IPS-18c (cell line): ENCODE data around the gene SLC24A3.

ENCODE experiments used
- H3K4me3 ChIP-seq: 2 replicates; pipeline ENCODE4 v1.7.0; 2013; ENCODE audit warnings: low read depth, mild to moderate bottlenecking, low read length, moderate library complexity; ENCODE audit not compliant: insufficient read depth
- H3K9me3 ChIP-seq: one replicate; pipeline ENCODE4 v1.6.1; 2013; ENCODE audit warnings: mild to moderate bottlenecking, low read length, moderate library complexity; ENCODE audit not compliant: control insufficient read depth, insufficient read depth

SLC24A3 gene

GRCh38 chr20:19435821-19436220 is 223.4 kb downstream of the SLC24A3 start:
- H3K9me3 ChIP-seq: no peaks in the 10 kb centered on the region
- H3K4me3 ChIP-seq: no peak overlapping the region

DNA sequence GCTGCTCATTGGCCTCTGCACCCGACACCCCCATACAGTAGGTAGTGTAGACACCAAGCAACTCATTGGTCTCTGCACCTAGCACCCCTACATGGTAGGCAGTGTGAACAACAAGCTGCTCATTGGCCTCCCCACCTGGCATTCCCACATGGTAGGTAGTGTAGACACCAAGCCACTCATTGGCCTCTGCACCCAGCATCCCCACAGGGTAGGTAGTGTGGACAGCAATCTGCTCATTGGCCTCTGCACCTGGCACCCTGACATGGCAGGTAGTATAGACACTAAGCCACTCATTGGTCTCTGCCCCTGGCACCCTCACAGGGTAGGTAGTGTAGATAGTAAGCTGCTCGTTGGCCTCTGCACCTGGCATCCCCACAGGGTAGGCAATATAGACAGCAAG is 226.0 kb downstream of the SLC24A3 start:
- Histone ChIP-seq H3K9me3 (no peaks in the 10 kb centered on the region), H3K4me3 (no peak overlapping the region)

DNA sequence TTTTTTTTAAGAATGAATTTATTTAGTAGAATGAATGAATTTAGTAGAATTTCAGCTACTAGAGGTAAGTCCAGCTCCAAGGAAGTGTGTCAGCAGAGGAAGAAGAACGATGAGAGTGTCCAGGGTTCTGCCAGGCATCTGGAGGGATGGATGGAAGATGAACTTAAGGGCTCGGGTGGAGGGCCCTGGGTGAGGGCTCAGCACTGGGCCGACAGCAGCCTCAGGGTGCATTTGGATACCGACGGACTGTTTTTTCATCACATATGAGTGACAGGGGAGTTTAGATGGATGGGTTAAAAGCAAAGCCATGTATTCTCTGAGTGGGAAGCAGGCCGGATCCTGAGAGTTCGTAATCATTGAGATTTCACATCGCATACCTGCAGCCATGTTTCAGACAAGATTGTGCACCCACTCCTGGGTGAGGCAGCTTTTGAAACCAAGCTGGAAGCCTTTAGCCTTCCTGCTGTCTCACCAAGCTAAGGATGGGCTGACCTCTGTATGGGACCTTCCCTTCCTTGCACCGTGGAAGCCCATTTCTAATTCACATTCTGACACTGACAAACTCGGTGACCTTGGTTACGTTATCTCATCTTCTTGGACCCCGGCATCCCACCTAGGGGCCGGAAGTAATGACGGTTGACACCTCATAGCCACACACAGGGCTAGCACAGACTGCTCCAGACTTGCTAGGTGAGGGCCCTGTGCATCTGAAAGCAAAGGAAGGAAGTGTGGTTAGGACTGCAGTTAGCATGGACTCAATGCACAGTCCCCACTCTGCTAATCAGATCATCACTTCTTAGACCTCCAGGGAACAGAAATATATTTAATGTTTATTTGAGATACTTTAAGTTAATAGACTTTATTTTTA is 228.5 kb downstream of the SLC24A3 start:
- H3K9me3 ChIP-seq: peaks cover 3% of the 10 kb centered on the region

DNA sequence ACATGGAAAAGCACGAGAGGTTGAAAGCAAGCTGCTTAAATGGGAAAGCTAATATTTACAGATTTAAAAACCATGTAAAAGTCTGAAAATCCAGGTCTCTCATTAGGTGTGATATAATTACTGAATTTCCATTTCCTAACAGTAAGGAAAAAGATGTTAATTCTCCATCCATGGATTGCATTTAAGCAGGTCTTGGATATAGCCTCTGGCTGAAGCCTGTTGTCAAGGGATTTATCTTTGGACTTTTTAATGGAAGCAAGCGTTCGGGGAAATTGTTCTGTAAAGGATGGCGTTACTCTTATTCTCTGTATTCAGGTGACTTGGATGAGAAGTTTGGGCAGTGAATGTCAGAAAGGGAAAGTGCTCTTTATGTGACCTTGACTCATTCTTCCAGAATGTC is 233.8 kb downstream of the SLC24A3 start:
- Histone ChIP-seq H3K4me3 (no peak overlapping the region), H3K9me3 (peaks cover 3% of the 10 kb centered on the region)

More for the DNA sequence above, 228.5 kb downstream of the SLC24A3 start:
- H3K4me3 ChIP-seq: no peak overlapping the region

GRCh38 chr20:19448632-19449031 is 236.2 kb downstream of the SLC24A3 start:
- no peak overlapping the region for H3K4me3 ChIP-seq
- H3K9me3 ChIP-seq: peaks cover 2% of the 10 kb centered on the region

GRCh38 chr20:19449051-19449450 is 236.6 kb downstream of the SLC24A3 start:
- H3K4me3 ChIP-seq: no peak overlapping the region

DNA sequence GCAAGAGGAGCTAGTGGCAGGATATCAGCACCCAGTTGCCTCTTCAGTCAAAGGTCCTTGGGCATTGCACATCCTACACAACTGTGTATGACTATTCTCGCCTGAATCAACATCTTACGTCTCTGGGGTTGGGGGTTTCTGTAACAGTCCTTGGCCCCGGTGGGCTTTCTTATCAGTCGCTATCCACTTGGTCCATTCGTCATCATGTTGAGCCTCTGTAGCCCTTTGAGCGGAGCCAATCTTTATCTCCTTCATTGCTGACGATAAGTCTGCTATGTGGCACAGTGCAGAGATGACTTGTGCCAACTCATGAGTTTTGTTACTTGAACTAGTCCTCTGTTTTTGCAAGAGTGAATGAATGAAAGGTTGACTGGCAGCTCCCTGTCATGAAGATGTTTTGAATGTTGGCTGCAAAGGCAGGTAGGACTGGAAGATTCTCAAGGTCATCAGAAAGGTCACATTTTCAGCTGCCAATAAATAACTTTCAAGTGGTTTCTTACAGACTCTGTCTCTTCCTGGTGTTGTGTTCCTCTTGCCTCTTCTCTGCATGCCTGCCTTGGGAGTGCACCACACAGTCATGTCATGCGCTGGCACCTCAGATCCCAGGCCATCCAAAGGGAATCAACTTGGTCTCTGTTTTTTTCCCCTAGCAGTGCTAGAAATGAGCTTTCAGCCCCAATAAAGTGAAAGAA is 238.9 kb downstream of the SLC24A3 start:
- Histone ChIP-seq H3K4me3 (no peak overlapping the region), H3K9me3 (no peaks in the 10 kb centered on the region)

More at GRCh38 chr20:19449051-19449450, 236.6 kb downstream of the SLC24A3 start:
- H3K9me3 ChIP-seq: no peaks in the 10 kb centered on the region

DNA sequence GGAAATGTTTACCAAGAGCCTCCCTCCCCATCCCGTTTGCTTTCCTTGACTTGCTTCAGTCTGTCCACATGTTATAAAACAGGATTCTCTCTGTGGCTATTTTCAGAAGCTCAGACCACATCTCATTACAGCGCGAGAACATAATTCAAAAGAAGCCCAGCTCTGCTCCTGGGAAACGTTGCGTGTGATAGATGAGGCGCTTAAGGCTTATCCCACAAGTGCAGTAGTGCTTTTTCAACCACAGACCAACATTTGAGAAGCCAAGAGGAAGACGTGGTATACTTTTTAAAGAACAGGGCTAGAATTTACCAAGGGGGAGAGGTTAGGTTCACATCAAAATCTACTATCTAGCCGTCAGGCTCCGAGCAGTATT is 239.5 kb downstream of the SLC24A3 start:
- Histone ChIP-seq H3K4me3 (no peak overlapping the region), H3K9me3 (no peaks in the 10 kb centered on the region)

- H3K9me3 ChIP-seq: no peaks in the 10 kb centered on the region
- no peak overlapping the region for H3K4me3 ChIP-seq
Observed at GRCh38 chr20:19453410-19453809, 241.0 kb downstream of the SLC24A3 start.

- H3K9me3 ChIP-seq: no peaks in the 10 kb centered on the region
- H3K4me3 ChIP-seq: no peak overlapping the region
Observed at GRCh38 chr20:19453862-19454261, 241.4 kb downstream of the SLC24A3 start.

GRCh38 chr20:19456595-19457395 is 244.4 kb downstream of the SLC24A3 start:
- H3K4me3 ChIP-seq: no peak overlapping the region
- H3K9me3 ChIP-seq: no peaks in the 10 kb centered on the region

- Histone ChIP-seq H3K9me3 (no peaks in the 10 kb centered on the region), H3K4me3 (no peak overlapping the region)
Observed at GRCh38 chr20:19457611-19458010, 245.2 kb downstream of the SLC24A3 start.

DNA sequence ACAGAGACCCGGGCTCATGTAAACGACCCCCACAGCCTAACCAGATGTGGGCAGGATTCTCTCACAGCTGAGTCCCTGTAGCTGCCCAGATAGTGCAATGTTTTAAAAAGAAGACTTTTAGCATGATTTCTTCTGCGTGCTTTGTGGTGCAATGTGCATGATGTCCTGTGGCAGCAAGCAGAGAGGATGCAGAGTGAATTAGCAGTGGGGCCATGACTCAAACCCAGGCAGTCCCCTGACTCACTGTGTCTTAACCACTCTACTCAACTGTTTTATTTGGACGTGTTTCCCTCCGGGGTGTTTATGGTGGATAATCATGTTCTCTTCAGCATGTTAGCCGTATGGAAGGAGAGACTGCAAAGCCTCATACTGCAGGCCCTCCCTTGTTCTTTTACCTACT is 247.9 kb downstream of the SLC24A3 start:
- H3K4me3 ChIP-seq: no peak overlapping the region
- H3K9me3 ChIP-seq: no peaks in the 10 kb centered on the region

DNA sequence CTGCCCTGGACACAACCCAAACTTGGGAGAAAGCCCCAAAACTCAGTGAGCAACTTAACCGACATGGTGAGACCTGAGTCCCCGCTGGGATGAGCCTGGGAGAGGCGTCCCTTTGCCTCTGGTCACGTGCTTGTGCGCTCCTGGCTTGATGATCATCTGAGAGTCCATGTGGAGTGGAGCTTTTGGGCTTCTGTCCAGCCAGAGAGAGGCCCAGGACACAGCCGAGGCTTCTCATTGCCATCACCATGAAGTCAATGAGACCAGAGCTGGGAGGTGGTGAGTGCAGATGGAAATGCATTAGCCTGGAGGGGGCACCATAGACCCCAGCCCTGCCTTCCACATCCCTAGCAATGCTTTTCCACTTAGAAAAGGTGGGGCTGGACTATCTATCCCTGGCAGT is 250.0 kb downstream of the SLC24A3 start:
- no peaks in the 10 kb centered on the region for H3K9me3 ChIP-seq

DNA sequence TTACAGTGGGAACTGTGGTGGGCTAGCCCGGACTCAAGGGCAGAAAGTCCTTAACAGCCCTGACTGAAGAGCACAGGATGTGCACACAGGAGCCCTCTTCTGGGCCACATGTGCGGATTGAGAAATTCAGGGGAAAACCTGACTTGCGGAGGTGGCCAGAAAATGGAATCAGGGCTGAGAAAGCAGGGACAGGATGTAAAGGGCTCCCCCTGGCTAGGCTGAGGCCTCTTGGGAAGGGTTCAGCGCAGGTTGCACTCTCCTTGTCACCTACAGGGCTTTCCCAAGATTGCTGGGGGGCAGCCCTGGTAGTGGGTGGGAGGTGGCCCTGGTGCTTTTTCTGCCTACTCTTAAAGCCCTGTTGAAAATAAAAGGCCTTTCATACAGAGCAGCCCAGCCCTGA is 251.2 kb downstream of the SLC24A3 start:
- Histone ChIP-seq H3K9me3 (no peaks in the 10 kb centered on the region), H3K4me3 (no peak overlapping the region)

More for the DNA sequence above, 250.0 kb downstream of the SLC24A3 start:
- H3K4me3 ChIP-seq: no peak overlapping the region

DNA sequence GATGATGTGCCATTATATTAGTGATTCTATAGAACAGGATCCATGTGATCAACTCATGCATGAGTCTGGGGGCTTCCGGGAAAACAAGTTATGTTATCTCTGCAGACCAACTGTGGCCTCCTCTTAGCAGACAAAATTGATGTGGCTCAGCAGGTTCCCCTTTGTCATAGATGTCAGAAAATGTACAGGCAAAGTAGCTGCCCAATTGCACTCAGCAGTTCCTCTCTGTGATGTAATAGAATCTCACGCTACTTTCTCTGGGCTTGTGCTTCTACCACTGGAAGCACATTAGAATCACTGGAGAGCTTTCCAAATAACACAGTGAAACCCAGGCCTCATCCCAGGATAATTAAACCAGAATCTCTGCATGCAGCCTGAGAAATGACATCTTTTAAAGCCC is 253.1 kb downstream of the SLC24A3 start:
- Histone ChIP-seq H3K9me3 (no peaks in the 10 kb centered on the region), H3K4me3 (no peak overlapping the region)

DNA sequence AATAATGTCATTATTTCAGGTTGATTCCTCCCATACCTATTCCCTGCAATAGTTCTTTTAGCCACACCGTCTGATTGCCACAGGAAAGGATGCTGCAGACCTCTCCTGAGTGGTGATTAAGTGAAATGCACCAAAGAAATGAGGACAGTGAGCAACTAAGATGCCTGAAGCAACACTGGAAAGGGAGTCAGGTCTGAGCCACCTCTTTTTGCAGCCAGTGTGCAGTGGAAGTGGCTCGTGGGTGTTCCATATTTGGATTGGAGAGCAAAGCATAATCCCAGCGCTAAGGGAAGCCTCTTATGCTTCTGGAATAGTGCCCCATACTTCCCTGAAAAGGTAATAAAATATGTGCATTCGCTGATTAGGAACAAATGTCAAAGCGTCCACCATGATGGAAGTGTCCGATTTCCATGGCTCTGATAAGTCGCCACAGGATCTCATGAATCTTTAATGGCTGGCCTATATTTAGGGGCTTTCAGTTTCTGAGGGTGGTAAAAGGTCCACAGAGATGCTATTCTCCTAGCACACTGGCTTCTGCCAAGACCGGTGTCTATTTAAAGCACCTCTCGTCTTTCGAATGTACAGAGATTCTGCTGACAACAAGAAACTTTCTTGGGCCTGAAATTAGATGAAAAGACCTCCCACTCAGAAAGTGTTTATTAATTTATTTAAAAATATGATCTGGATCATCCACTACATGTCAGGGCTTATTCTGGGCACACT is 253.9 kb downstream of the SLC24A3 start:
- Histone ChIP-seq H3K4me3 (no peak overlapping the region), H3K9me3 (no peaks in the 10 kb centered on the region)
